WI38 (cell line): ENCODE data around the gene RIMBP2.

Experiments used
- H3K4me3 ChIP-seq: 2 replicates; pipeline ENCODE4 v1.5.1; 2011; ENCODE audit warnings: low read depth, mild to moderate bottlenecking, control low read depth, low read length
- CTCF ChIP-seq: IDR thresholded peaks from 2 replicates; pipeline ENCODE4 v1.5.1; 2012; ENCODE audit warnings: low read depth, mild to moderate bottlenecking, control low read depth, low read length

The RIMBP2 gene

GRCh38 chr12:130350715-130351114, 365.4 kb downstream of the RIMBP2 start:
- TF ChIP-seq CTCF, result no peak

GRCh38 chr12:130347588-130347987, 368.5 kb downstream of the RIMBP2 start:
- TF ChIP-seq CTCF, result no peak

More at GRCh38 chr12:130350715-130351114, 365.4 kb downstream of the RIMBP2 start:
- no peak overlapping the region for H3K4me3 ChIP-seq

More at GRCh38 chr12:130347588-130347987, 368.5 kb downstream of the RIMBP2 start:
- H3K4me3 ChIP-seq, result no peak overlapping the region
